Pancreas (tissue), 10 donors: Measurements from ENCODE around the gene LRRC25. TPM values are rescaled to one million over a fixed set of nuclear protein-coding genes. Genes with fewer than 3 reads are reported as not detected.
A peak's percentile ranks its signal among the peaks of the same experiment; 100 is the strongest.

ENCODE experiments used
- ATAC-seq, 4 donors: fragments of 200-7000 bp; cut with Tn5 transposase; one replicate each; pipeline versions ENCODE4 v1.8.0 to v1.9.1; 2020; ENCODE audit warnings: mild to moderate bottlenecking in 4 of 4, moderate library complexity in 4 of 4
- DNase-seq, 6 donors: peaks; one replicate each; pipeline ENCODE4 v3.0.0-alpha.2; 2020
- FAIRE-seq: peaks from 2 replicates; lab custom pipeline; 2012; peaks lifted over from hg19 to GRCh38; lab: Jason Lieb, UNC
- H3K27ac ChIP-seq, 4 donors: fragments of 200-600 bp; sonication (generic); 1 replicate in 3 of 4; 2 replicates in 1 of 4; pipeline versions ENCODE4 v1.5.0 to v1.8.0; 2020
- H3K27me3 ChIP-seq, 4 donors: fragments of 200-600 bp; one replicate each; pipeline ENCODE4 v1.8.0; 2021
- H3K36me3 ChIP-seq, 3 donors: fragments of 200-600 bp; sonication (generic) in 1 of 3; one replicate each; pipeline versions ENCODE4 v1.5.0 to v1.8.0; 2020 to 2021
- H3K4me1 ChIP-seq, 3 donors: fragments of 200-600 bp; one replicate each; pipeline ENCODE4 v1.8.0; 2021
- H3K4me3 ChIP-seq, 4 donors: fragments of 200-600 bp; sonication (generic) in 2 of 4; one replicate each; pipeline versions ENCODE4 v1.5.0 to v1.8.0; 2020 to 2021
- H3K9me3 ChIP-seq, 4 donors: fragments of 200-600 bp; one replicate each; pipeline ENCODE4 v1.8.0; 2021
- CTCF ChIP-seq, 4 donors: fragments of 200-600 bp; sonication (generic) in 3 of 4; IDR thresholded peaks; one replicate each; pipeline versions ENCODE4 v1.5.0 to v1.8.0; 2021; ENCODE audit warnings: antibody characterized with exemption in 4 of 4
- WGBS, 2 donors: extraction: QIAGEN DNeasy Blood & Tissue Kit; methylation state at CpG; one replicate each; pipeline ENCODE4 v1.1.7; 2013; 5-methylcytosine and 5-hydroxymethylcytosine counted together
- intact Hi-C, 3 donors: fragments of 100-400 bp; cut with DNase I; formaldehyde crosslinking; loops; one replicate each; pipeline versions ENCODE4 v1.11.1 to v1.14.2; 2022
- polyA plus RNA-seq, 2 donors: library from polyadenylated mRNA; stranded (reverse); fragments of 200-250 nt; gene quantifications; one replicate each; pipeline ENCODE4 v1.2.3, GENCODE V29; 2013
- total RNA-seq, 6 donors: library from RNA; stranded (reverse); fragmentation: NEBNext Ultra II Directional in 4 of 6; extraction: Animal tissue kit (Norgen Biotek cat#: 25700) in 4 of 6; gene quantifications; one replicate each; pipeline versions ENCODE4 v1.2.1 to v1.2.4, GENCODE V29; 2021 to 2023
- donor health status: healthy with polysubstance abuse.
- donor health status: DM: no; HTN: no; CAD: no; lungs with moderate emphysema.
- donor health status: DM: no; HTN: no; CAD: no.
- donor health status: control.
- donor health status: control.
- donor health status: Bipolar disorder and iron deficiency.
- donor health status: DM: yes; HTN: yes; CAD: no.
- donor health status: DM: no; HTN: no; CAD: no.
- donor health status: DM: no; HTN: no; CAD: no.
- donor health status: DM: yes; HTN: yes; CAD: no.

LRRC25 gene
- total and polyA plus RNA-seq, 8 donors: 0.14 to 6.1 (median 0.97) TPM

- TF ChIP-seq CTCF (IDR thresholded peaks at IDR 0.05): no peak
- Histone ChIP-seq H3K4me3 (no peak overlapping the region), H3K27me3 (no peaks in the 10 kb centered on the region), H3K27ac (no peak overlapping the region), H3K36me3 (peaks cover 0 to 18% (median 0%) of the 10 kb centered on the region in 3 donors), H3K9me3 (no peaks in the 10 kb centered on the region), H3K4me1 (no peaks in the 10 kb centered on the region)
- intact Hi-C loops: loop anchor here in 1 of 3 donors (5.0 kb wide), 1 partner anchor 44 kb away; no protein-coding TSS in a partner anchor
- ATAC-seq: no peak
- whole genome bisulfite sequencing, 2 donors: 75 to 80% methylated on average over 9 of the region's 9 CpGs
- no peak for FAIRE-seq
- DNase-seq: no peak
Measured at GRCh38 chr19:18391509-18392075, 5.8 kb downstream of the LRRC25 start.

DNA sequence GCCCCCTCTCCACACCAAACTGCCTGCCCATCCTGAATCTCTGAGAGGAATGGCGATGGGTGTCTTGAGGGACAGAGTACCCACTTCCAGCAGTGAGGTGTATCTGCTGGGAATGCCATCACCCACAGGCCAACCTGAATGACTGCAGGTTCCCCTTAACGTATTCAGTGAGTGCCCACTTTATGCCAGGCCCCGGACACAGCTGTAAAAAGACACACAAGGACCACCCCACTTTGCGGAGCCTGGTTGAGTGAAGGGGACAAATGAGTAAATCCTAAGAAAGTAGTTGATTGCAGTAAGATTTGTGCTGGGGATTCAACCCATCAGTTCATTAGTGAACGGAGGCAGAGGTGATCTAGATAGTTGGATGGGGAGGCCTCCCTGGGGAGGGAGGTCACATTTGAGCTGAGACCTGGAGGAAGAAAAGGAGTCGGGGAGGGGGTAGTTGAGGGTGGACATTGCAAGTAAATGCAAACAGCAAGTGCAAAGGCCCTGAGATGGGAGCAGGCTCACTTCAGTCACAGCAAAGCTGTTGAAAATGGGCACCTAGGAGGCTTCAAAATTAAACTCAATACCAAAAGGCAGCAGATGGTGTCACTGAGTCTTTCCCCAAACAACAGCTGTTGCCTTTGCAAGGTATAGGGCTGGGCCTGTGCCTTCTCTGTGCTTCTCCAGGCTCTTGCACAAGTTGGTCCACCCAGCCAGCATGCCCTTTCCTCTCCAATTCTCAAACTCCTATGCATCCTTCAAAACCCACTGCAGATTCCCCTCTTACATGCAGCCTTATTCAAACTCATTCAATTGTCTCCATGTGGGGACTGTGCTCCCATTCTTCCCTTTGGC is 7.1 kb downstream of the LRRC25 start:
- TF ChIP-seq CTCF (IDR thresholded peaks at IDR 0.05): no peak
- FAIRE-seq (no peak), DNase-seq (peak in 1 of 6 donors; percentile 61), ATAC-seq (peak in 2 of 4 donors; percentile 1 to 16)
- WGBS, 2 donors: 90 to 95% methylated on average over 6 of the region's 6 CpGs
- Histone ChIP-seq H3K27ac (no peak overlapping the region), H3K4me3 (no peak overlapping the region), H3K4me1 (peaks cover 6 to 7% (median 6%) of the 10 kb centered on the region in 3 donors), H3K27me3 (no peaks in the 10 kb centered on the region), H3K9me3 (no peaks in the 10 kb centered on the region), H3K36me3 (peaks cover 0 to 18% (median 0%) of the 10 kb centered on the region in 3 donors)
- intact Hi-C loops: loop anchor here in 1 of 3 donors (5.0 kb wide), 1 partner anchor 43 kb away; no protein-coding TSS in a partner anchor

GRCh38 chr19:18389726-18390064 is 7.7 kb downstream of the LRRC25 start:
- no peak overlapping the region for H3K27ac ChIP-seq
- H3K9me3 ChIP-seq: no peaks in the 10 kb centered on the region
- no peak for DNase-seq
- H3K36me3 ChIP-seq: peaks cover 0 to 18% (median 0%) of the 10 kb centered on the region in 3 donors
- ATAC-seq: peak in 1 of 4 donors; percentile 0
- no peaks in the 10 kb centered on the region for H3K27me3 ChIP-seq
- peak overlapping the region in 1 of 4 donors; percentile 86 for H3K4me3 ChIP-seq
- intact Hi-C loops: loop anchor here in 1 of 3 donors (5.0 kb wide), 1 partner anchor 42 kb away; no protein-coding TSS in a partner anchor
- FAIRE-seq: no peak
- H3K4me1 ChIP-seq: peaks cover 7 to 12% (median 10%) of the 10 kb centered on the region in 3 donors
- TF ChIP-seq CTCF (IDR thresholded peaks at IDR 0.05): no peak

GRCh38 chr19:18388960-18389725 is 8.3 kb downstream of the LRRC25 start:
- ATAC-seq (no peak), DNase-seq (no peak), FAIRE-seq (no peak)
- intact Hi-C loops: no loop called here
- peak overlapping the region in 3 of 4 donors; percentile 43 to 86 (median 61) for H3K4me3 ChIP-seq
- H3K36me3 ChIP-seq: peaks cover 0 to 18% (median 0%) of the 10 kb centered on the region in 3 donors
- TF ChIP-seq CTCF (IDR thresholded peaks at IDR 0.05): no peak
- 83 to 87% methylated on average over 13 of the region's 13 CpGs for WGBS, 2 donors
- no peaks in the 10 kb centered on the region for H3K9me3 ChIP-seq
- H3K27me3 ChIP-seq: no peaks in the 10 kb centered on the region
- H3K4me1 ChIP-seq: peaks cover 7 to 17% (median 10%) of the 10 kb centered on the region in 3 donors
- peak overlapping the region in 2 of 4 donors; percentile 52 to 81 for H3K27ac ChIP-seq
